ENCODE measurements around the gene MITF.

Gene MITF

GRCh38 chr3:69729147-69729919, 9.9 kb upstream of the MITF start:
- no peak for DNase-seq

GRCh38 chr3:69731080-69731479, 8.2 kb upstream of the MITF start:
- DNase-seq = no peak

- no peak for DNase-seq
These were observed 3.4 kb upstream of the MITF start for GRCh38 chr3:69735893-69736292.

GRCh38 chr3:69737392-69737791, 1.9 kb upstream of the MITF start:
- no peak for DNase-seq

GRCh38 chr3:69738315-69738714, 949 bp upstream of the MITF start:
- DNase-seq = no peak

GRCh38 chr3:69738859-69739203, 433 bp upstream of the MITF start:
- DNase-seq = no peak

- DNase-seq = no peak
These were observed 1.1 kb downstream of the MITF start for GRCh38 chr3:69740103-69741021.

- DNase-seq = no peak
These were observed 1.9 kb downstream of the MITF start for GRCh38 chr3:69741032-69741767.

- no peak for DNase-seq
These were observed 3.1 kb downstream of the MITF start for GRCh38 chr3:69742391-69742790.

GRCh38 chr3:69743975-69744906, 5.0 kb downstream of the MITF start:
- DNase-seq = no peak

GRCh38 chr3:69745505-69745904, 6.2 kb downstream of the MITF start:
- no peak for DNase-seq

GRCh38 chr3:69746119-69746518, 6.9 kb downstream of the MITF start:
- no peak for DNase-seq

GRCh38 chr3:69747511-69748258, 8.4 kb downstream of the MITF start:
- no peak for DNase-seq

- DNase-seq = no peak
These were observed 9.2 kb downstream of the MITF start for GRCh38 chr3:69748503-69748902.

- no peak for DNase-seq
These were observed 10.2 kb downstream of the MITF start for GRCh38 chr3:69749461-69749860.

GRCh38 chr3:69750549-69750948, 11.3 kb downstream of the MITF start:
- no peak for DNase-seq

GRCh38 chr3:69751074-69751476, 11.8 kb downstream of the MITF start:
- DNase-seq = no peak

GRCh38 chr3:69752241-69752640, 13.0 kb downstream of the MITF start:
- no peak for DNase-seq

GRCh38 chr3:69753179-69753775, 14.0 kb downstream of the MITF start:
- no peak for DNase-seq

- no peak for DNase-seq
These were observed 16.5 kb downstream of the MITF start for GRCh38 chr3:69755795-69756194.
